ENCODE results near the gene PTTG1IP. TPM values are rescaled to one million over a fixed set of nuclear protein-coding genes. Genes with fewer than 3 reads are reported as not detected.

PTTG1IP gene
- total and polyA plus RNA-seq, 2 of the 13 experiments (the other 11 are each of a cell fraction or from before 2014, with no cell fraction given): 161 to 700 TPM

DNA sequence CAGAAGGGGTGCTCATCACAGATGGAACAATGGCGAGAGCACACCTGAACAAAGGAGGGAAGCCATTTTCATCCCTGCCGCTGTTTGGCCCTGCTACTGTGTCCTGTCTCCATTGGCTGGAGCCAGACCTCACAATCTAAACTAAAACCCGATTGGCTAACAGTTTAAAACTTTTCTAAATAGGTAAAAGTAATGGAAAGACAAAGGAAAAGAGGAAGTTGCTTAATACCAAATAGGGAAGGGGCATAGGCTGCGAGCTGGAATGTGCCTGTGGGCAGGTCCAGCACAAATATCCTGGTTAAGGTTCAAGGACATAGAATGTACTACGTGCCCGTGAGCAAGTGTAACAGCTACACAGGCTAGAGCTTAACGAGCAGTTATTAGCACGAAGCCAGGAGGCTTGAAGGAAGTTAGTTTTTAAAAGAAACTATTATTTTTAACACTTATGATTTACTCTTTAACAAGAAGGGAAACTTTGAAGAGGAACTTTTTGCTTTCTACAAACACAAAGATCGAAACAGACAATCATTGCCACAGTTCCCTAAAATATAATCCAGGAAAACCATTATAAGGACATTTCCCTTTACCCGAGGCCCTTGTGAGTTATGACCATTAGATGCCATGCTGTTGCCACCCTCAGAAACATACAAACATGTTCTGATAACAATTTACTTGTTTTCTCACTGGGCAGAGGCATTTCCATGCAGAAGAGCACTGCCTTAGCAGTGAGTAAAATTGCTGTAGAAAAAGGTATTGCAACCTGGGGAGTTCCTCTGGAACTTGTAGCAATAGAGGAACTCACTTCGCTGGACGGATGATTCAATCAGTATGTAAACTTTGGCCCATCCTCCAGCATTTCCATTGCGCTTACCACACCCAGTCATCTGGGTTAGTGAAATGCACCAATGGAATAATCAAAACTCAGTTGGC lies 4.8 kb upstream of the PTTG1IP start (continued):
- TF ChIP-seq, protein P1, sequence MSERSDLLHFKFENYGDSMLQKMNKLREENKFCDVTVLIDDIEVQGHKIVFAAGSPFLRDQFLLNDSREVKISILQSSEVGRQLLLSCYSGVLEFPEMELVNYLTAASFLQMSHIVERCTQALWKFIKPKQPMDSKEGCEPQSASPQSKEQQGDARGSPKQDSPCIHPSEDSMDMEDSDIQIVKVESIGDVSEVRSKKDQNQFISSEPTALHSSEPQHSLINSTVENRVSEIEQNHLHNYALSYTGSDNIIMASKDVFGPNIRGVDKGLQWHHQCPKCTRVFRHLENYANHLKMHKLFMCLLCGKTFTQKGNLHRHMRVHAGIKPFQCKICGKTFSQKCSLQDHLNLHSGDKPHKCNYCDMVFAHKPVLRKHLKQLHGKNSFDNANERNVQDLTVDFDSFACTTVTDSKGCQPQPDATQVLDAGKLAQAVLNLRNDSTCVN (CRISPR knock-in tag; IDR thresholded peaks at IDR 0.05; ENCODE audit: borderline replicate concordance): 0 out of 2 replicates have a peak, but pooled peaks have one; percentile 36
- TF ChIP-seq BHLHE40 (IDR thresholded peaks at IDR 0.05; ENCODE audit: low read length) (no peak), ZFP90 (CRISPR knock-in tag; IDR thresholded peaks at IDR 0.05; ENCODE audit: borderline replicate concordance) (no peak), ZNF782 (CRISPR knock-in tag; IDR thresholded peaks at IDR 0.05; ENCODE audit: borderline replicate concordance) (no peak), ZNF230 (CRISPR knock-in tag; IDR thresholded peaks at IDR 0.05) (no peak), ZNF335 (CRISPR knock-in tag; IDR thresholded peaks at IDR 0.05) (no peak), TMF1 (CRISPR knock-in tag; IDR thresholded peaks at IDR 0.05; ENCODE audit: low read depth) (no peak), PRPF4 (IDR thresholded peaks at IDR 0.05; ENCODE audit: low read depth, low read length, poor library complexity, severe bottlenecking) (peak; percentile 36), ZNF543 (CRISPR knock-in tag; IDR thresholded peaks at IDR 0.05) (no peak), ZNF350 (CRISPR knock-in tag; IDR thresholded peaks at IDR 0.05; ENCODE audit: borderline replicate concordance, low read depth) (no peak), SCMH1 (CRISPR knock-in tag; IDR thresholded peaks at IDR 0.05; ENCODE audit: borderline replicate concordance) (no peak)
- TF ChIP-seq, protein P2, sequence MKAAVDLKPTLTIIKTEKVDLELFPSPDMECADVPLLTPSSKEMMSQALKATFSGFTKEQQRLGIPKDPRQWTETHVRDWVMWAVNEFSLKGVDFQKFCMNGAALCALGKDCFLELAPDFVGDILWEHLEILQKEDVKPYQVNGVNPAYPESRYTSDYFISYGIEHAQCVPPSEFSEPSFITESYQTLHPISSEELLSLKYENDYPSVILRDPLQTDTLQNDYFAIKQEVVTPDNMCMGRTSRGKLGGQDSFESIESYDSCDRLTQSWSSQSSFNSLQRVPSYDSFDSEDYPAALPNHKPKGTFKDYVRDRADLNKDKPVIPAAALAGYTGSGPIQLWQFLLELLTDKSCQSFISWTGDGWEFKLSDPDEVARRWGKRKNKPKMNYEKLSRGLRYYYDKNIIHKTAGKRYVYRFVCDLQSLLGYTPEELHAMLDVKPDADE (CRISPR knock-in tag; IDR thresholded peaks at IDR 0.05): no peak
- TF ChIP-seq, protein P3, sequence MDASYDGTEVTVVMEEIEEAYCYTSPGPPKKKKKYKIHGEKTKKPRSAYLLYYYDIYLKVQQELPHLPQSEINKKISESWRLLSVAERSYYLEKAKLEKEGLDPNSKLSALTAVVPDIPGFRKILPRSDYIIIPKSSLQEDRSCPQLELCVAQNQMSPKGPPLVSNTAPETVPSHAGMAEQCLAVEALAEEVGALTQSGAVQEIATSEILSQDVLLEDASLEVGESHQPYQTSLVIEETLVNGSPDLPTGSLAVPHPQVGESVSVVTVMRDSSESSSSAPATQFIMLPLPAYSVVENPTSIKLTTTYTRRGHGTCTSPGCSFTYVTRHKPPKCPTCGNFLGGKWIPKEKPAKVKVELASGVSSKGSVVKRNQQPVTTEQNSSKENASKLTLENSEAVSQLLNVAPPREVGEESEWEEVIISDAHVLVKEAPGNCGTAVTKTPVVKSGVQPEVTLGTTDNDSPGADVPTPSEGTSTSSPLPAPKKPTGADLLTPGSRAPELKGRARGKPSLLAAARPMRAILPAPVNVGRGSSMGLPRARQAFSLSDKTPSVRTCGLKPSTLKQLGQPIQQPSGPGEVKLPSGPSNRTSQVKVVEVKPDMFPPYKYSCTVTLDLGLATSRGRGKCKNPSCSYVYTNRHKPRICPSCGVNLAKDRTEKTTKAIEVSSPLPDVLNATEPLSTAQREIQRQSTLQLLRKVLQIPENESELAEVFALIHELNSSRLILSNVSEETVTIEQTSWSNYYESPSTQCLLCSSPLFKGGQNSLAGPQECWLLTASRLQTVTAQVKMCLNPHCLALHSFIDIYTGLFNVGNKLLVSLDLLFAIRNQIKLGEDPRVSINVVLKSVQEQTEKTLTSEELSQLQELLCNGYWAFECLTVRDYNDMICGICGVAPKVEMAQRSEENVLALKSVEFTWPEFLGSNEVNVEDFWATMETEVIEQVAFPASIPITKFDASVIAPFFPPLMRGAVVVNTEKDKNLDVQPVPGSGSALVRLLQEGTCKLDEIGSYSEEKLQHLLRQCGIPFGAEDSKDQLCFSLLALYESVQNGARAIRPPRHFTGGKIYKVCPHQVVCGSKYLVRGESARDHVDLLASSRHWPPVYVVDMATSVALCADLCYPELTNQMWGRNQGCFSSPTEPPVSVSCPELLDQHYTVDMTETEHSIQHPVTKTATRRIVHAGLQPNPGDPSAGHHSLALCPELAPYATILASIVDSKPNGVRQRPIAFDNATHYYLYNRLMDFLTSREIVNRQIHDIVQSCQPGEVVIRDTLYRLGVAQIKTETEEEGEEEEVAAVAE (CRISPR knock-in tag; IDR thresholded peaks at IDR 0.05; ENCODE audit: borderline replicate concordance): peak; percentile 99
- TF ChIP-seq, protein P4, sequence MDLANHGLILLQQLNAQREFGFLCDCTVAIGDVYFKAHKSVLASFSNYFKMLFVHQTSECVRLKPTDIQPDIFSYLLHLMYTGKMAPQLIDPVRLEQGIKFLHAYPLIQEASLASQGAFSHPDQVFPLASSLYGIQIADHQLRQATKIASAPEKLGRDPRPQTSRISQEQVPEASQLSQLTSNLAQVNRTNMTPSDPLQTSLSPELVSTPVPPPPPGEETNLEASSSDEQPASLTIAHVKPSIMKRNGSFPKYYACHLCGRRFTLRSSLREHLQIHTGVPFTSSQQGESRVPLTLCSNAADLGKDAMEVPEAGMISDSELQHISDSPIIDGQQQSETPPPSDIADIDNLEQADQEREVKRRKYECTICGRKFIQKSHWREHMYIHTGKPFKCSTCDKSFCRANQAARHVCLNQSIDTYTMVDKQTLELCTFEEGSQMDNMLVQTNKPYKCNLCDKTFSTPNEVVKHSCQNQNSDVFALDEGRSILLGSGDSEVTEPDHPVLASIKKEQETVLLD (CRISPR knock-in tag; IDR thresholded peaks at IDR 0.05; ENCODE audit: low read depth): no peak
- TF ChIP-seq, protein P5, sequence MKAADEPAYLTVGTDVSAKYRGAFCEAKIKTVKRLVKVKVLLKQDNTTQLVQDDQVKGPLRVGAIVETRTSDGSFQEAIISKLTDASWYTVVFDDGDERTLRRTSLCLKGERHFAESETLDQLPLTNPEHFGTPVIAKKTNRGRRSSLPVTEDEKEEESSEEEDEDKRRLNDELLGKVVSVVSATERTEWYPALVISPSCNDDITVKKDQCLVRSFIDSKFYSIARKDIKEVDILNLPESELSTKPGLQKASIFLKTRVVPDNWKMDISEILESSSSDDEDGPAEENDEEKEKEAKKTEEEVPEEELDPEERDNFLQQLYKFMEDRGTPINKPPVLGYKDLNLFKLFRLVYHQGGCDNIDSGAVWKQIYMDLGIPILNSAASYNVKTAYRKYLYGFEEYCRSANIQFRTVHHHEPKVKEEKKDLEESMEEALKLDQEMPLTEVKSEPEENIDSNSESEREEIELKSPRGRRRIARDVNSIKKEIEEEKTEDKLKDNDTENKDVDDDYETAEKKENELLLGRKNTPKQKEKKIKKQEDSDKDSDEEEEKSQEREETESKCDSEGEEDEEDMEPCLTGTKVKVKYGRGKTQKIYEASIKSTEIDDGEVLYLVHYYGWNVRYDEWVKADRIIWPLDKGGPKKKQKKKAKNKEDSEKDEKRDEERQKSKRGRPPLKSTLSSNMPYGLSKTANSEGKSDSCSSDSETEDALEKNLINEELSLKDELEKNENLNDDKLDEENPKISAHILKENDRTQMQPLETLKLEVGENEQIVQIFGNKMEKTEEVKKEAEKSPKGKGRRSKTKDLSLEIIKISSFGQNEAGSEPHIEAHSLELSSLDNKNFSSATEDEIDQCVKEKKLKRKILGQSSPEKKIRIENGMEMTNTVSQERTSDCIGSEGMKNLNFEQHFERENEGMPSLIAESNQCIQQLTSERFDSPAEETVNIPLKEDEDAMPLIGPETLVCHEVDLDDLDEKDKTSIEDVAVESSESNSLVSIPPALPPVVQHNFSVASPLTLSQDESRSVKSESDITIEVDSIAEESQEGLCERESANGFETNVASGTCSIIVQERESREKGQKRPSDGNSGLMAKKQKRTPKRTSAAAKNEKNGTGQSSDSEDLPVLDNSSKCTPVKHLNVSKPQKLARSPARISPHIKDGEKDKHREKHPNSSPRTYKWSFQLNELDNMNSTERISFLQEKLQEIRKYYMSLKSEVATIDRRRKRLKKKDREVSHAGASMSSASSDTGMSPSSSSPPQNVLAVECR (CRISPR knock-in tag; IDR thresholded peaks at IDR 0.05; ENCODE audit: borderline replicate concordance): peak; percentile 60; the same call in 1 of the 2 replicates

Data from HepG2 (cell line).